ENCODE results near the gene MOB3B. TPM values are rescaled to one million over a fixed set of nuclear protein-coding genes. Genes with fewer than 3 reads are reported as not detected.

MOB3B gene
- total RNA-seq, 6 experiments from 2014 or later = not detected

GRCh38 chr9:27563738-27564430, 34.3 kb upstream of the MOB3B start:
- TF ChIP-seq, protein P1, sequence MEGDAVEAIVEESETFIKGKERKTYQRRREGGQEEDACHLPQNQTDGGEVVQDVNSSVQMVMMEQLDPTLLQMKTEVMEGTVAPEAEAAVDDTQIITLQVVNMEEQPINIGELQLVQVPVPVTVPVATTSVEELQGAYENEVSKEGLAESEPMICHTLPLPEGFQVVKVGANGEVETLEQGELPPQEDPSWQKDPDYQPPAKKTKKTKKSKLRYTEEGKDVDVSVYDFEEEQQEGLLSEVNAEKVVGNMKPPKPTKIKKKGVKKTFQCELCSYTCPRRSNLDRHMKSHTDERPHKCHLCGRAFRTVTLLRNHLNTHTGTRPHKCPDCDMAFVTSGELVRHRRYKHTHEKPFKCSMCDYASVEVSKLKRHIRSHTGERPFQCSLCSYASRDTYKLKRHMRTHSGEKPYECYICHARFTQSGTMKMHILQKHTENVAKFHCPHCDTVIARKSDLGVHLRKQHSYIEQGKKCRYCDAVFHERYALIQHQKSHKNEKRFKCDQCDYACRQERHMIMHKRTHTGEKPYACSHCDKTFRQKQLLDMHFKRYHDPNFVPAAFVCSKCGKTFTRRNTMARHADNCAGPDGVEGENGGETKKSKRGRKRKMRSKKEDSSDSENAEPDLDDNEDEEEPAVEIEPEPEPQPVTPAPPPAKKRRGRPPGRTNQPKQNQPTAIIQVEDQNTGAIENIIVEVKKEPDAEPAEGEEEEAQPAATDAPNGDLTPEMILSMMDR (IDR thresholded peaks at IDR 0.05) = no peak
- no peaks in the 10 kb centered on the region for H3K27me3 Mint-ChIP-seq (ENCODE audit: insufficient read depth)
- no peak for DNase-seq
- H3K4me3 Mint-ChIP-seq = no peak overlapping the region
- H3K9me3 Mint-ChIP-seq = no peaks in the 10 kb centered on the region
- no peaks in the 10 kb centered on the region for H3K4me1 Mint-ChIP-seq (ENCODE audit: low read depth)
- H3K36me3 Mint-ChIP-seq (ENCODE audit: low read depth) = no peaks in the 10 kb centered on the region
- H3K27ac Mint-ChIP-seq = no peak overlapping the region

- H3K27me3 Mint-ChIP-seq (ENCODE audit: insufficient read depth) = no peaks in the 10 kb centered on the region
- TF ChIP-seq, protein P1 (IDR thresholded peaks at IDR 0.05) = no peak
- no peaks in the 10 kb centered on the region for H3K4me1 Mint-ChIP-seq (ENCODE audit: low read depth)
- H3K27ac Mint-ChIP-seq = no peak overlapping the region
- H3K9me3 Mint-ChIP-seq = no peaks in the 10 kb centered on the region
- DNase-seq = no peak
- no peaks in the 10 kb centered on the region for H3K36me3 Mint-ChIP-seq (ENCODE audit: low read depth)
- H3K4me3 Mint-ChIP-seq = no peak overlapping the region
Observed at GRCh38 chr9:27561685-27562084, 32.1 kb upstream of the MOB3B start.

GRCh38 chr9:27560457-27560856, 30.8 kb upstream of the MOB3B start:
- Mint-ChIP-seq H3K4me1 (ENCODE audit: low read depth) (no peaks in the 10 kb centered on the region), H3K36me3 (ENCODE audit: low read depth) (no peaks in the 10 kb centered on the region), H3K9me3 (no peaks in the 10 kb centered on the region), H3K27me3 (ENCODE audit: insufficient read depth) (no peaks in the 10 kb centered on the region), H3K27ac (no peak overlapping the region), H3K4me3 (no peak overlapping the region)
- TF ChIP-seq, protein P1 (IDR thresholded peaks at IDR 0.05) = no peak
- no peak for DNase-seq

DNA sequence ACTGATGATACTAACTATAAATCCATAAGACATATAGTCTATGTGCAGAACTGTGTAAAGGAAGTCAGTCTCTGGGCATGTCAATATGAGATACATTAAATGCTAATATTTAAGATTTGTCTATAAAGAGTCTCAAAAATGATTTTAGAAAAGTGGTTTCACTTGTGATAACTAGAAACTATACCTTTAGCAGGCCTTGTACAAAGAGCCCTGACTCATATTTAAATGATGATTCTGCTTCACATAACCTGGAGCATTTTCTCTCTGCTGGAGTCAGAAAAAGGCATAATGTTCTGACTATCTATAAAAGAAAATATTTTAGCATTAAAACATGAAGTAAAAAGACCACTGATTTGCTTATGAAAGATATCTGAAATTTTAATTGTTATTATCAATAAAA, 28.7 kb upstream of the MOB3B start:
- Mint-ChIP-seq H3K4me1 (ENCODE audit: low read depth) (no peaks in the 10 kb centered on the region), H3K27ac (no peak overlapping the region), H3K36me3 (ENCODE audit: low read depth) (no peaks in the 10 kb centered on the region), H3K9me3 (no peaks in the 10 kb centered on the region), H3K27me3 (ENCODE audit: insufficient read depth) (no peaks in the 10 kb centered on the region), H3K4me3 (no peak overlapping the region)
- DNase-seq = no peak
- TF ChIP-seq, protein P1 (IDR thresholded peaks at IDR 0.05) = no peak

DNA sequence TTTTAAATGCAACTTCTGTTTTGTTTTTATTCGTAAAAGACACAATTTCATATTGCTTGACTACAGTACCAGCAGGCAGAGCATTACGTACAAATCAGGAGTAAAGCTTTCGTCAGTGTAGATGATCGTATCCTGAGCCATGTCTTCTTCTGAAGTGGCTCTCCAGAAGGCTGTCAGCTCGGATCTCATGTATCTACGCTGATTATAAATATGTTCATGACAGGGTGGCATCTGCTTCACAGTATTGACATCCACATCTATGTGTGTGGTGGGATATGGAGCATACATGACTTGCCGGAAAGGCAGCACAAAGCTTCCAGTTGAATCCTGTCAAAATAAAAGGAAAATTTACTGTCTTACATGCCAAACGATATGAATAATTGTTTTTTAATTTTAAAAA, 26.9 kb upstream of the MOB3B start:
- Mint-ChIP-seq H3K27me3 (ENCODE audit: insufficient read depth) (no peaks in the 10 kb centered on the region), H3K4me3 (no peak overlapping the region), H3K27ac (no peak overlapping the region), H3K9me3 (no peaks in the 10 kb centered on the region), H3K36me3 (ENCODE audit: low read depth) (no peaks in the 10 kb centered on the region), H3K4me1 (ENCODE audit: low read depth) (no peaks in the 10 kb centered on the region)
- TF ChIP-seq, protein P1 (IDR thresholded peaks at IDR 0.05) = no peak
- no peak for DNase-seq

All from HFFc6 (cell line).